IMR-90 (cell line): Measurements from ENCODE around the gene SLC4A5. TPM values are rescaled to one million over a fixed set of nuclear protein-coding genes. Genes with fewer than 3 reads are reported as not detected.

Source experiments
- ATAC-seq: fragments of 200-7000 bp; cut with Tn5 transposase; 2 replicates; pipeline ENCODE4 v1.9.1; 2020; ENCODE audit warnings: low read depth, mild to moderate bottlenecking, moderate library complexity
- BruUV-seq: library from RNA; stranded (reverse); fragments of 400-500 nt; replicated peaks from 2 replicates; lab custom pipeline; 2021; lab: Mats Ljungman, UMichigan
- CTCF ChIA-PET: fragments of 300-600 bp; formaldehyde crosslinking; extraction: SDS; loops from one replicate; lab custom pipeline; 2021; ENCODE audit warnings: antibody characterized with exemption; lab: Yijun Ruan, JAX
- POLR2A ChIA-PET: fragments of 300-600 bp; sonication (Branson Sonifier 250); formaldehyde crosslinking; loops from one replicate; lab custom pipeline; 2022; ENCODE audit warnings: antibody characterized with exemption; ENCODE audit not compliant: unreplicated experiment; lab: Charles Lee
- DNase-seq: peaks from one replicate; pipeline ENCODE4 v3.0.0; 2013
- H2AFZ ChIP-seq: replicated peaks from 2 replicates; pipeline ENCODE3; 2013; ENCODE audit warnings: low read length, mild to moderate bottlenecking; ENCODE audit not compliant: poor library complexity
- H2AK5ac ChIP-seq: 2 replicates; pipeline ENCODE4 v1.6.1; 2013; ENCODE audit warnings: low read depth, low read length, inconsistent platforms
- H2AK9ac ChIP-seq: replicated peaks from 2 replicates; pipeline ENCODE3; 2013; ENCODE audit warnings: mild to moderate bottlenecking, low read depth, low read length, moderate library complexity; ENCODE audit not compliant: poor library complexity
- H2BK120ac ChIP-seq: 2 replicates; pipeline ENCODE4 v1.6.1; 2013; ENCODE audit warnings: low read depth, low read length, inconsistent platforms
- H2BK15ac ChIP-seq: 3 replicates; pipeline ENCODE4 v1.6.1; 2013; ENCODE audit warnings: low read depth, low read length, inconsistent platforms
- H2BK20ac ChIP-seq: 2 replicates; pipeline ENCODE4 v1.6.1; 2013; ENCODE audit warnings: low read depth, mild to moderate bottlenecking, inconsistent platforms, low read length, moderate library complexity
- H2BK5ac ChIP-seq: 2 replicates; pipeline ENCODE4 v1.6.1; 2013; ENCODE audit warnings: mild to moderate bottlenecking, low read depth, low read length, inconsistent platforms; ENCODE audit not compliant: poor library complexity, severe bottlenecking
- H3K14ac ChIP-seq: replicated peaks from 2 replicates; pipeline ENCODE4 v1.6.1; 2013; ENCODE audit warnings: low read depth, low read length, inconsistent platforms
- H3K18ac ChIP-seq: 2 replicates; pipeline ENCODE4 v1.6.1; 2013; ENCODE audit warnings: low read depth, low read length, control low read depth
- H3K23ac ChIP-seq: 2 replicates; pipeline ENCODE4 v1.6.1; 2013; ENCODE audit warnings: low read depth, low read length, inconsistent platforms
- H3K27ac ChIP-seq: 2 replicates; pipeline ENCODE4 v1.5.1; 2013; ENCODE audit warnings: mild to moderate bottlenecking, control low read depth, low read length; ENCODE audit not compliant: insufficient read depth
- H3K27me3 ChIP-seq: 2 replicates; pipeline ENCODE4 v1.6.1; 2013; ENCODE audit warnings: low read length; ENCODE audit not compliant: control insufficient read depth, insufficient read depth
- H3K36me3 ChIP-seq: 2 replicates; pipeline ENCODE4 v1.6.1; 2013; ENCODE audit warnings: low read length, mixed read lengths; ENCODE audit not compliant: control insufficient read depth, insufficient read depth
- H3K4ac ChIP-seq: 2 replicates; pipeline ENCODE4 v1.6.1; 2013; ENCODE audit warnings: low read depth, low read length, inconsistent platforms
- H3K4me1 ChIP-seq: 2 replicates; pipeline ENCODE4 v1.6.1; 2013; ENCODE audit warnings: low read length, mixed read lengths; ENCODE audit not compliant: control insufficient read depth, insufficient read depth
- H3K4me2 ChIP-seq: 2 replicates; pipeline ENCODE4 v1.6.1; 2013; ENCODE audit warnings: low read depth, mild to moderate bottlenecking, control low read depth, low read length, moderate library complexity
- H3K4me3 ChIP-seq: 2 replicates; pipeline ENCODE4 v1.5.1; 2013; ENCODE audit warnings: low read depth, mild to moderate bottlenecking, control low read depth, low read length, moderate library complexity; ENCODE audit not compliant: insufficient read depth
- H3K56ac ChIP-seq: 2 replicates; pipeline ENCODE4 v1.6.1; 2013; ENCODE audit warnings: low read length, inconsistent platforms; ENCODE audit not compliant: insufficient read depth; ENCODE audit errors: extremely low read depth
- H3K79me1 ChIP-seq, 2 experiments: 2 replicates each; pipeline ENCODE4 v1.6.1; 2013; ENCODE audit warnings: low read length in 2 of 2, inconsistent platforms in 1 of 2, low read depth in 1 of 2
- H3K9ac ChIP-seq: 2 replicates; pipeline ENCODE4 v1.6.1; 2013; ENCODE audit warnings: low read depth, low read length, control low read depth
- H3K9me1 ChIP-seq: 2 replicates; pipeline ENCODE4 v1.6.1; 2013; ENCODE audit warnings: low read length, inconsistent platforms; ENCODE audit not compliant: insufficient read depth
- H3K9me3 ChIP-seq: 2 replicates; pipeline ENCODE4 v1.6.1; 2013; ENCODE audit warnings: low read length; ENCODE audit not compliant: control insufficient read depth, insufficient read depth
- H4K20me1 ChIP-seq: 2 replicates; pipeline ENCODE4 v1.6.1; 2013; ENCODE audit warnings: low read length, inconsistent platforms; ENCODE audit not compliant: insufficient read depth
- H4K5ac ChIP-seq: 2 replicates; pipeline ENCODE4 v1.6.1; 2013; ENCODE audit warnings: mild to moderate bottlenecking, low read depth, low read length, control low read depth
- H4K8ac ChIP-seq, 2 experiments: 2 replicates each; pipeline ENCODE4 v1.6.1; 2013; ENCODE audit warnings: low read depth in 2 of 2, low read length in 2 of 2, control low read depth in 1 of 2, inconsistent platforms in 1 of 2
- H4K91ac ChIP-seq: 2 replicates; pipeline ENCODE4 v1.6.1; 2013; ENCODE audit warnings: low read depth, low read length, inconsistent platforms; ENCODE audit not compliant: insufficient read depth
- MAZ ChIP-seq: IDR thresholded peaks from 2 replicates; pipeline ENCODE4 v1.6.1; 2012; ENCODE audit warnings: low read depth, mild to moderate bottlenecking, low read length, improper control_type of control experiment, moderate library complexity, borderline replicate concordance
- RAD21 ChIP-seq: IDR thresholded peaks from 2 replicates; pipeline ENCODE4 v1.6.1; 2012; ENCODE audit warnings: low read length, improper control_type of control experiment
- RCOR1 ChIP-seq: IDR thresholded peaks from 2 replicates; pipeline ENCODE4 v1.6.1; 2012; ENCODE audit warnings: mild to moderate bottlenecking, low read length, improper control_type of control experiment; ENCODE audit not compliant: insufficient replicate concordance
- SMC3 ChIP-seq: fragments of 150-350 bp; IDR thresholded peaks from 2 replicates; pipeline ENCODE4 v1.6.1; 2016; ENCODE audit warnings: low read depth, mild to moderate bottlenecking, antibody characterized with exemption, low read length, moderate library complexity
- WGBS, 2 experiments: methylation state at CpG; one replicate each; pipeline versions ENCODE4 v1.1.5 to v1.1.7; 2013; ENCODE audit warnings: missing lambda C conversion rate in 2 of 2; ENCODE audit not compliant: insufficient read length in 1 of 2; ENCODE audit errors: extremely low coverage in 2 of 2; 5-methylcytosine and 5-hydroxymethylcytosine counted together
- dilution Hi-C: fragments of 300-500 bp; cut with HindIII; formaldehyde crosslinking; loops from one replicate; pipeline ENCODE4 v1.14.3; 2018; ENCODE audit warnings: low sequenced_read_pairs; ENCODE audit not compliant: unreplicated experiment
- in situ Hi-C: fragments of 300-500 bp; cut with MboI; formaldehyde crosslinking; loops from 3 replicates; pipeline ENCODE4 v1.14.3; 2019; ENCODE audit warnings: low sequenced_read_pairs, inconsistent platforms, mixed read lengths
- intact Hi-C: fragments of 100-400 bp; cut with micrococcal nuclease; formaldehyde crosslinking; loops from 2 replicates; pipeline ENCODE4 v1.10.0; 2022
- polyA plus RNA-seq, 3 experiments: library from polyadenylated mRNA; depleted of rRNA; stranded (reverse); fragments of >200 nt; gene quantifications; 2 replicates each; pipeline ENCODE4 v1.2.3, GENCODE V29; 2012; ENCODE audit warnings: low replicate concordance in 1 of 3
- total RNA-seq: library from RNA; depleted of rRNA; stranded (reverse); fragments of >200 nt; gene quantifications from 2 replicates; pipeline ENCODE4 v1.2.3, GENCODE V29; 2012
- TF ChIP-seq, protein P1 (sequence below): fragments of 150-350 bp; IDR thresholded peaks from 2 replicates; pipeline ENCODE4 v1.6.1; 2016; ENCODE audit warnings: low read depth, mild to moderate bottlenecking, low read length, moderate library complexity, borderline replicate concordance
- TF ChIP-seq, protein P2 (sequence below): conservative IDR thresholded peaks from 2 replicates; pipeline ENCODE4 v1.5.1; 2012; ENCODE audit warnings: mild to moderate bottlenecking, low read depth, low read length, improper control_type of control experiment

SLC4A5 gene
- total and polyA plus RNA-seq, 2 of the 4 experiments (the other 2 are of a cell fraction), result 0.18 to 0.22 TPM

DNA sequence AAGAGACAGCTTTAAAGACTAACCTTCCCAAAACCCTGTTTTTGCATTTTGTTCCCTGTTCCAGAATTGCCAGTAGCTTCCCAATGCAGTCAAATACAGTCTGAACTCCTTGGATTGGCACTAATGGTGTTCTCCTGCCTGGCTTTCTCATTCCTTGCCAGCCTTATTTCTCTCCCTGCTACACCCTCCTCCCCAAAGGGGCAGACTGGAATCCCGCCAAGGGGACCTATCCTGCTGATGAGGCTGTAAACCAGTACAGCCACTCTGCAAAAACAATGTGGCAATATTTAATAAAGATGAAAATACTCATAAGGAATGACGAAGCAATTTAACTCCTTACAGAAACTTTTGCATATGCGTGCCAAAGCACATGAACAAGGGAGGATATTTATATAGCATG is 4.5 kb upstream of the SLC4A5 start:
- dilution Hi-C loops (no loop called here), in situ Hi-C loops (loop anchor here (25.0 kb wide), 1 partner anchor 535 kb away; no protein-coding TSS in a partner anchor), intact Hi-C loops (no loop called here)
- no peak overlapping the region for H2BK5ac ChIP-seq
- H2AK9ac ChIP-seq, result no peak overlapping the region
- H4K20me1 ChIP-seq, result no peaks in the 10 kb centered on the region
- no peak overlapping the region for H4K5ac ChIP-seq
- H3K4me2 ChIP-seq, result no peak overlapping the region
- H3K18ac ChIP-seq, result no peak overlapping the region
- BruUV-seq, result no TSS peak
- no peak overlapping the region for H3K14ac ChIP-seq
- no peaks in the 10 kb centered on the region for H3K9me3 ChIP-seq
- H3K27me3 ChIP-seq, result peaks cover 24% of the 10 kb centered on the region
- CTCF ChIA-PET, result interaction anchor here (1.4 kb wide), 1 partner anchor 13 kb away, joined by 3 read pairs; no protein-coding TSS in a partner anchor
- H3K27ac ChIP-seq, result no peak overlapping the region
- H3K79me1 ChIP-seq, result no peaks in the 10 kb centered on the region
- POLR2A ChIA-PET, result no interaction called here
- no peaks in the 10 kb centered on the region for H3K36me3 ChIP-seq
- no peak overlapping the region for H2BK120ac ChIP-seq
- H3K23ac ChIP-seq, result no peak overlapping the region
- H3K9me1 ChIP-seq, result no peaks in the 10 kb centered on the region
- no peak for TF ChIP-seq MAZ
- TF ChIP-seq RCOR1, result no peak
- TF ChIP-seq SMC3, result no peak
- TF ChIP-seq, protein P1, sequence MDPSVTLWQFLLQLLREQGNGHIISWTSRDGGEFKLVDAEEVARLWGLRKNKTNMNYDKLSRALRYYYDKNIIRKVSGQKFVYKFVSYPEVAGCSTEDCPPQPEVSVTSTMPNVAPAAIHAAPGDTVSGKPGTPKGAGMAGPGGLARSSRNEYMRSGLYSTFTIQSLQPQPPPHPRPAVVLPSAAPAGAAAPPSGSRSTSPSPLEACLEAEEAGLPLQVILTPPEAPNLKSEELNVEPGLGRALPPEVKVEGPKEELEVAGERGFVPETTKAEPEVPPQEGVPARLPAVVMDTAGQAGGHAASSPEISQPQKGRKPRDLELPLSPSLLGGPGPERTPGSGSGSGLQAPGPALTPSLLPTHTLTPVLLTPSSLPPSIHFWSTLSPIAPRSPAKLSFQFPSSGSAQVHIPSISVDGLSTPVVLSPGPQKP, result no peak
- TF ChIP-seq, protein P2, sequence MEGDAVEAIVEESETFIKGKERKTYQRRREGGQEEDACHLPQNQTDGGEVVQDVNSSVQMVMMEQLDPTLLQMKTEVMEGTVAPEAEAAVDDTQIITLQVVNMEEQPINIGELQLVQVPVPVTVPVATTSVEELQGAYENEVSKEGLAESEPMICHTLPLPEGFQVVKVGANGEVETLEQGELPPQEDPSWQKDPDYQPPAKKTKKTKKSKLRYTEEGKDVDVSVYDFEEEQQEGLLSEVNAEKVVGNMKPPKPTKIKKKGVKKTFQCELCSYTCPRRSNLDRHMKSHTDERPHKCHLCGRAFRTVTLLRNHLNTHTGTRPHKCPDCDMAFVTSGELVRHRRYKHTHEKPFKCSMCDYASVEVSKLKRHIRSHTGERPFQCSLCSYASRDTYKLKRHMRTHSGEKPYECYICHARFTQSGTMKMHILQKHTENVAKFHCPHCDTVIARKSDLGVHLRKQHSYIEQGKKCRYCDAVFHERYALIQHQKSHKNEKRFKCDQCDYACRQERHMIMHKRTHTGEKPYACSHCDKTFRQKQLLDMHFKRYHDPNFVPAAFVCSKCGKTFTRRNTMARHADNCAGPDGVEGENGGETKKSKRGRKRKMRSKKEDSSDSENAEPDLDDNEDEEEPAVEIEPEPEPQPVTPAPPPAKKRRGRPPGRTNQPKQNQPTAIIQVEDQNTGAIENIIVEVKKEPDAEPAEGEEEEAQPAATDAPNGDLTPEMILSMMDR, result no peak
- no peak for TF ChIP-seq RAD21
- DNase-seq, result no peak
- no peak overlapping the region for H2BK20ac ChIP-seq
- no peak overlapping the region for H2AK5ac ChIP-seq
- H4K8ac ChIP-seq, result no peak overlapping the region
- H2AFZ ChIP-seq, result no peak overlapping the region
- no peak for ATAC-seq
- no peak overlapping the region for H3K9ac ChIP-seq
- no CpG with 5 or more reads among the region's 3 CpGs for WGBS, 2 experiments
- H2BK15ac ChIP-seq, result no peak overlapping the region
- no peak overlapping the region for H3K4me3 ChIP-seq
- no peak overlapping the region for H3K56ac ChIP-seq
- no peak overlapping the region for H3K4ac ChIP-seq
- no peaks in the 10 kb centered on the region for H3K4me1 ChIP-seq
- H4K91ac ChIP-seq, result no peak overlapping the region
